Keratinocyte (primary cell): ENCODE data around the gene SOST. TPM values are rescaled to one million over a fixed set of nuclear protein-coding genes. Genes with fewer than 3 reads are reported as not detected.

Experiments used
- DNase-seq: peaks from one replicate; pipeline ENCODE4 v3.0.0-alpha.2; 2011; ENCODE audit warnings: low read depth, missing footprints, low spot score
- FAIRE-seq: peaks from 2 replicates; lab custom pipeline; 2011; peaks lifted over from hg19 to GRCh38; lab: Jason Lieb, UNC
- H2AFZ ChIP-seq: 2 replicates; pipeline ENCODE4 v1.6.0; 2012; ENCODE audit warnings: low read length, control low read depth, inconsistent platforms; ENCODE audit not compliant: control insufficient read depth
- H3K27ac ChIP-seq: 2 replicates; pipeline ENCODE4 v1.5.1; 2011; ENCODE audit warnings: low read length; ENCODE audit not compliant: control insufficient read depth, insufficient read depth
- H3K27me3 ChIP-seq: 3 replicates; pipeline ENCODE4 v1.6.0; 2011; ENCODE audit warnings: low read length; ENCODE audit not compliant: control insufficient read depth, insufficient read depth; ENCODE audit errors: extremely low read depth
- H3K36me3 ChIP-seq, 2 experiments: 2 replicates in 1 of 2; 3 replicates in 1 of 2; pipeline ENCODE4 v1.5.1; 2011; ENCODE audit warnings: low read length in 2 of 2, mild to moderate bottlenecking in 1 of 2; ENCODE audit not compliant: control insufficient read depth in 2 of 2, insufficient read depth in 2 of 2; ENCODE audit errors: extremely low read depth in 1 of 2
- H3K4me1 ChIP-seq: 3 replicates; pipeline ENCODE4 v1.5.1; 2011; ENCODE audit warnings: low read length; ENCODE audit not compliant: control insufficient read depth, insufficient read depth; ENCODE audit errors: extremely low read depth
- H3K4me2 ChIP-seq: 3 replicates; pipeline ENCODE4 v1.6.0; 2011; ENCODE audit warnings: low read depth, low read length; ENCODE audit not compliant: control insufficient read depth, insufficient read depth; ENCODE audit errors: extremely low read depth
- H3K4me3 ChIP-seq, 3 experiments: fragments of 200-600 bp in 1 of 3; sonication (generic) in 1 of 3; 2 replicates in 2 of 3; 3 replicates in 1 of 3; pipeline ENCODE4 v1.5.1; 2011 to 2016; ENCODE audit warnings: low read length in 3 of 3, mild to moderate bottlenecking in 3 of 3, control low read depth in 2 of 3, inconsistent platforms in 1 of 3, low read depth in 1 of 3, mixed read lengths in 1 of 3, mixed run types in 1 of 3, moderate library complexity in 1 of 3; ENCODE audit not compliant: control insufficient read depth in 2 of 3, insufficient read depth in 2 of 3; ENCODE audit errors: extremely low read depth in 1 of 3
- H3K79me2 ChIP-seq: 2 replicates; pipeline ENCODE4 v1.6.0; 2012; ENCODE audit warnings: low read length; ENCODE audit not compliant: control insufficient read depth, insufficient read depth
- H3K9ac ChIP-seq: 3 replicates; pipeline ENCODE4 v1.6.0; 2011; ENCODE audit warnings: low read length; ENCODE audit not compliant: control insufficient read depth, insufficient read depth; ENCODE audit errors: extremely low read depth
- H3K9me1 ChIP-seq: 3 replicates; pipeline ENCODE4 v1.6.0; 2011; ENCODE audit warnings: low read length; ENCODE audit not compliant: control insufficient read depth, insufficient read depth; ENCODE audit errors: extremely low read depth
- H3K9me3 ChIP-seq: 2 replicates; pipeline ENCODE4 v1.5.1; 2012; ENCODE audit warnings: low read depth, low read length; ENCODE audit not compliant: control insufficient read depth
- H4K20me1 ChIP-seq: 3 replicates; pipeline ENCODE4 v1.6.0; 2011; ENCODE audit warnings: low read length; ENCODE audit not compliant: control insufficient read depth, insufficient read depth; ENCODE audit errors: extremely low read depth
- CTCF ChIP-seq, 3 experiments: IDR thresholded peaks in 1 of 3; conservative IDR thresholded peaks in 1 of 3; optimal IDR thresholded peaks in 1 of 3; 2 replicates in 2 of 3; 3 replicates in 1 of 3; pipeline versions ENCODE3 to v1.5.1; 2011; ENCODE audit warnings: low read length in 3 of 3, mild to moderate bottlenecking in 3 of 3, moderate library complexity in 2 of 3, control low read depth in 1 of 3, inconsistent platforms in 1 of 3; ENCODE audit not compliant: insufficient read depth in 2 of 3; ENCODE audit errors: extremely low read depth in 1 of 3
- EZH2 ChIP-seq: IDR thresholded peaks from one replicate; pipeline ENCODE4 v1.6.1; 2012; ENCODE audit warnings: inconsistent platforms, mild to moderate bottlenecking, low read length, moderate library complexity
- dilution Hi-C: fragments of 300-500 bp; cut with MboI; formaldehyde crosslinking; loops from one replicate; pipeline ENCODE4 v1.7.0; 2020; ENCODE audit warnings: low sequenced_read_pairs; ENCODE audit not compliant: extremely low pct_ligation_motif_present
- polyA plus RNA-seq, 5 experiments: library from polyadenylated mRNA; depleted of rRNA in 3 of 5; stranded (reverse) in 3 of 5; stranded (forward) in 1 of 5; unstranded in 1 of 5; fragments of >200 nt; gene quantifications; 1 replicate in 1 of 5; 2 replicates in 3 of 5; 3 replicates in 1 of 5; pipeline versions ENCODE4 v1.2.1 to v1.2.3, GENCODE V29; 2011 to 2012; ENCODE audit warnings: missing spikeins in 2 of 5, low read depth in 1 of 5, low replicate concordance in 1 of 5

SOST gene
- polyA plus RNA-seq, 1 donor (not counting 4 experiments of a cell fraction or from before 2014, with no cell fraction given), result 0.04 TPM

- no peaks in the 10 kb centered on the region for H3K9me1 ChIP-seq
- FAIRE-seq, result no peak
- peaks cover 21 to 27% of the 10 kb centered on the region in 2 experiments for H3K36me3 ChIP-seq
- dilution Hi-C loops, result loop anchor here (5.0 kb wide), 1 partner anchor 71 kb away; no protein-coding TSS in a partner anchor
- H3K9ac ChIP-seq, result no peak overlapping the region
- H3K9me3 ChIP-seq, result no peaks in the 10 kb centered on the region
- H3K4me2 ChIP-seq, result no peak overlapping the region
- no peak overlapping the region for H2AFZ ChIP-seq
- DNase-seq, result no peak
- TF ChIP-seq EZH2, result no peak
- no peak for TF ChIP-seq CTCF (optimal IDR thresholded peaks at IDR 0.05 in 1 of 3, IDR thresholded peaks at IDR 0.05 in 1 of 3, conservative IDR thresholded peaks at IDR 0.05 in 1 of 3; ENCODE audit: extremely low read depth in 1 of 3, insufficient read depth in 2 of 3, low read length in 3 of 3)
- H3K27ac ChIP-seq, result no peak overlapping the region
- no peaks in the 10 kb centered on the region for H3K4me1 ChIP-seq
- no peaks in the 10 kb centered on the region for H3K79me2 ChIP-seq
- peaks cover 2% of the 10 kb centered on the region for H4K20me1 ChIP-seq
- no peak overlapping the region for H3K4me3 ChIP-seq
- no peaks in the 10 kb centered on the region for H3K27me3 ChIP-seq
These were observed 9.8 kb upstream of the SOST start for GRCh38 chr17:43768382-43768781.

- DNase-seq (no peak), FAIRE-seq (no peak)
- Histone ChIP-seq H3K27me3 (no peaks in the 10 kb centered on the region), H3K9me3 (no peaks in the 10 kb centered on the region), H3K4me2 (no peak overlapping the region), H3K4me1 (no peaks in the 10 kb centered on the region), H4K20me1 (peaks cover 2% of the 10 kb centered on the region), H3K79me2 (no peaks in the 10 kb centered on the region), H3K9me1 (no peaks in the 10 kb centered on the region), H3K9ac (no peak overlapping the region), H3K27ac (no peak overlapping the region), H2AFZ (no peak overlapping the region), H3K4me3 (no peak overlapping the region), H3K36me3 (peaks cover 18 to 20% of the 10 kb centered on the region in 2 experiments)
- dilution Hi-C loops, result loop anchor here (5.0 kb wide), 1 partner anchor 70 kb away; no protein-coding TSS in a partner anchor
- no peak for TF ChIP-seq EZH2
These were observed 9.1 kb upstream of the SOST start for GRCh38 chr17:43767713-43768059.
